Epithelial cell of proximal tubule (primary cell): Measurements from ENCODE around the gene SLC10A7. TPM values are rescaled to one million over a fixed set of nuclear protein-coding genes. Genes with fewer than 3 reads are reported as not detected.

Experiments used
- DNase-seq: peaks from one replicate; pipeline ENCODE4 v3.0.0-alpha.2; 2011; ENCODE audit warnings: low read depth
- H3K4me3 ChIP-seq: 2 replicates; pipeline ENCODE4 v1.5.1; 2011; ENCODE audit warnings: low read depth, mild to moderate bottlenecking, low read length
- CTCF ChIP-seq: conservative IDR thresholded peaks from 2 replicates; pipeline ENCODE4 v1.5.1; 2012; ENCODE audit warnings: low read depth, mild to moderate bottlenecking, low read length
- total RNA-seq: library from RNA; depleted of rRNA; stranded (reverse); fragments of >200 nt; gene quantifications from 2 replicates; pipeline ENCODE4 v1.2.3, GENCODE V29; 2015

The SLC10A7 gene
- total RNA-seq, 1 donor from 2014 or later: 3.8 TPM

- no peak for DNase-seq
- H3K4me3 ChIP-seq: no peak overlapping the region
- TF ChIP-seq CTCF: no peak
Observed at GRCh38 chr4:146237092-146237491, 284.6 kb downstream of the SLC10A7 start.

GRCh38 chr4:146236216-146236615 is 285.5 kb downstream of the SLC10A7 start:
- no peak overlapping the region for H3K4me3 ChIP-seq
- no peak for TF ChIP-seq CTCF
- DNase-seq: no peak

- no peak for TF ChIP-seq CTCF
- DNase-seq: no peak
- no peak overlapping the region for H3K4me3 ChIP-seq
Observed at GRCh38 chr4:146235654-146236177, 286.0 kb downstream of the SLC10A7 start.

GRCh38 chr4:146232131-146232722 is 289.5 kb downstream of the SLC10A7 start:
- no peak for DNase-seq
- no peak overlapping the region for H3K4me3 ChIP-seq
- no peak for TF ChIP-seq CTCF

- no peak for TF ChIP-seq CTCF
- no peak for DNase-seq
Observed at GRCh38 chr4:146229406-146229805, 292.3 kb downstream of the SLC10A7 start.

GRCh38 chr4:146224326-146224966 is 297.3 kb downstream of the SLC10A7 start:
- TF ChIP-seq CTCF: no peak
- no peak for DNase-seq
- no peak overlapping the region for H3K4me3 ChIP-seq

More at GRCh38 chr4:146229406-146229805, 292.3 kb downstream of the SLC10A7 start:
- no peak overlapping the region for H3K4me3 ChIP-seq
